Measurements from ENCODE around the gene POLE3. TPM values are rescaled to one million over a fixed set of nuclear protein-coding genes. Genes with fewer than 3 reads are reported as not detected.
A peak's percentile ranks its signal among the peaks of the same experiment; 100 is the strongest.
"Not testable (repeated sequence)": the region's sequence is repeated elsewhere in the genome, so short reads cannot be mapped to it uniquely, and the experiment has no call there.

The POLE3 gene
- total RNA-seq, 2 donors from 2014 or later = 21.9 to 22.9 TPM

- intact Hi-C loops (cut with DNase I) = no loop called here
- DNase-seq (no peak), ATAC-seq (no peak)
Measured at GRCh38 chr9:113381909-113382411, 28.5 kb downstream of the POLE3 start.

- ATAC-seq; DNase-seq; intact Hi-C loops (cut with DNase I): not testable (repeated sequence)
Measured at GRCh38 chr9:113381441-113381840, 29.0 kb downstream of the POLE3 start.

DNA sequence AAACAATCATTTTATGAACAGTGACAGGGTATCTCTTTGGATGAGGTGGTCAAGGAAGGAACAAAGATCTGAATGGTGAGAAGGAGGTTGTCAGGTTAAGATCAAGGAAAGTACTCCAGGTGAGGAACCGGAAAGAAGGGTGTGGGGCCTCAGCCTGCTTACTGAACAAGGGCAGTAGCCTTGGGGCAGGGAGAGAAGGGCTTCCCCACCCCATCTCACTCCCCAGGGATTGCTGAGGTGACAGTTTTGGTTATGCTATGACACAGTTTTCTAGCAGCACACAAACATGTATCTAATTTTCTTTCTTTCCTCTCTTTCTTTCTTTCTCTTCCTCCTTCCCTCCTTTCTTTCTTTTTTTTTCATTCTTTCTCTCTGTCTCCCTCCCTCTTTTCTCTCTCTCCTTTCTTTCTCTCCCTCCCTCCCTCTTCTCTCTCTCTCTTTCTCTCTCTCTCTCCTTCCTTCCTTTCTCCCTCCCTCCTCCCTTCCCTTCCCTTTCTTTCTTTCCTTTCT lies 29.6 kb downstream of the POLE3 start:
- intact Hi-C loops (cut with DNase I) = no loop called here
- DNase-seq (no peak), ATAC-seq (no peak)

- ATAC-seq; DNase-seq; intact Hi-C loops (cut with DNase I): not testable (repeated sequence)
Measured at GRCh38 chr9:113379829-113380210, 30.7 kb downstream of the POLE3 start.

DNA sequence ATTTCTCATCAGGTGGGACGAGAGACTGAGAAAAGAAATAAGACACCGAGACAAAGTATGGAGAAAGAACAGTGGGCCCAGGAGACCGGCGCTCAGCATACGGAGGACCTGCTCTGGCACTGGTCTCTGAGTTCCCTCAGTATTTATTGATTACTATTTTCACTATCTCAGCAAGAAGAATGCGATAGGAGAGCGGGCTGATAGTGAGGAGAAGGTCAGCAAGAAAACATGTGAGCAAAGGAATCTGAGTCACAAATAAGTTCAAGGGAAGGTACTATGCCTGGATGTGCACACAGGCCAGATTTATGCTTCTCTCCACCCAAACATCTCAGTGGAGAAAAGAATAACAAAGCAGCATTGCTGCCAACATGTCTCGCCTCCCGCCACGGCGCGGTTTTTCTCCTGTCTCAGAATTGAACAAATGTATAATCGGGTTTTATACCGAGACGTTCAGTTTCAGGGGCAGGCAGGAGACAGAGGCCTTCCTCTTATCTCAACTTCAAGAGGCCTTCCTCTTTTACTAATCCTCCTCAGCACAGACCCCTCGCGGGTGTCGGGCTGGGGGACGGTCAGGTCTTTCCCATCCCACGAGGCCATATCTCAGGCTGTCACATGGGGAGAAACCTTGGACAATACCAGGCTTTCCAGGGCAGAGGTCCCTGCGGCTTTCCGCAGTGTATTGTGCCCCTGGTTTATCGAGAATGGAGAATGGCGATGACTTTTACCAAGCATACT lies 31.2 kb downstream of the POLE3 start:
- intact Hi-C loops (cut with DNase I); DNase-seq: not testable (repeated sequence)

GRCh38 chr9:113376634-113377567 lies 33.6 kb downstream of the POLE3 start, which contains the start of gene HDHD3:
Gene HDHD3 (minus strand): TSS chr9:113376986. CDS start chr9:113374354, 2,632 bp downstream.
- intact Hi-C loops (cut with DNase I) = no loop called here
- ATAC-seq (peak; percentile 97 to 98), DNase-seq (peak; percentile 85)

More for the DNA sequence above, 31.2 kb downstream of the POLE3 start:
- not testable (repeated sequence) for ATAC-seq

DNA sequence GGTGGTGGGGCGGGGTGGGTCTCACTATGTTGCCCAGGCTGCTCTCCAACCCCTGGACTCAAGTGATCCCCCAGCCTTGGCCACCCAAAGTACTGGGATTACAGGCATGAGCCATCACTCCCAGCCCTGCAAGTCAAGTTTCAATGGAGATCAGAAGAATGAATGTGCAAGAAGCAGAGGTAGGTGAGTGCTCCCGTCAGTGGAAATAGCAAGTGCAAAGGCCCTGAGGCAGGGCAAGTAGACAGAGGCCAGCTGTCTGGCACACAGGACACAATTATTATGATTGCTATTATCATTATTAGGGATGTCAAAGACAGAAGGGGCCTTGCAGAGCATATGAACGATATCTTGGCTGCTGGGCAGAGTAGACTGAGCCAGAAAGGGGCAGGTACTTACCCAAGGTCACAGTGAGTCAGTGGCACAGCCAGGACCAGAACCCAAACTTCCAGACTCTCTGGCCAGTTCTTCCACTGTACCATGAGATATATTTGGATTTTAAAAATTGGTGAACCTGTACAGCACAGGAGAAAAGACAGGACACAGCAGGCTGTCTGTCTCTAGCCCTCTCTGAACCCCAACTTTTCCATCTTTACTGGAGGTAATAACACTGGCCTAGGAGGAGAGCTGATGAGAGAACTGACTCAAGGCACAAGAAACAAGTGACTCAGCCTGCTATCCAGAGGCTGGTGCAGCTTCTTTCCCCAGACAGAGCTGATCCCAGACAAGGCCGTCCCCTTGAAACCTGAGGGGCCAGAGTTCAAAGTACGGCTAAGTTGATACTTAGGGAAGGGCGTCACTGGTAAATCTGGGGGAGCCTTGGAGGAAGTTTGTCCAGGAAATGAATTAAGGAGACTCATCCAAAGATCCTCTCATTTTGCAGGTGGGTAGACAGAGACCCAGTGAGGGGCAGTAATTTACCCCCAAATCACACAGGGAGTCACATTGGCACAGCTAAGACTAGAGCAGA lies 35.1 kb downstream of the POLE3 start:
- ATAC-seq (no peak), DNase-seq (no peak)
- intact Hi-C loops (cut with DNase I) = no loop called here

GRCh38 chr9:113373676-113374392 lies 36.6 kb downstream of the POLE3 start:
- no peak for ATAC-seq
- intact Hi-C loops (cut with DNase I) = no loop called here
- no peak for DNase-seq

DNA sequence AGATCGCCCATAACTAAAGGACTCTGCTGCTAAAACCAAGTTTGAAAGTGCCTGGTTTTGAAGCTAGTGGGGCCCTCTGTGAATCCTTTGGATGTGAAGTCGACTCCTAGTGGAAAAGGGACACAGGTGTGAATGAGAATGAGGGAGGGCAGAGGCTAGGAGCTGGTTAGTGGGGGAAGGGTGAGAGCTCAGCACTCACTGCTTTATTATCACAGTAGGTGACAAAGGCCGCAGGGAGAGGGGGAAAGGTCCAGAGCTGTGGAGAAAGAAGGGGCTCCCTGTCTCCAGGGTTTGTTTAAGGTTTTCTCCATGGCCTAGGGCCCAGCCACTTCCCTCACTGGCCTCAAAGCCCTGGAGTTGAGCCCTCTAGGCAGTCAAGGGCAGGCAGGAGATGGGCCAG lies 37.2 kb downstream of the POLE3 start:
- no peak for ATAC-seq
- intact Hi-C loops (cut with DNase I) = no loop called here
- no peak for DNase-seq

GRCh38 chr9:113372059-113372458 lies 38.4 kb downstream of the POLE3 start:
- ATAC-seq = no peak
- intact Hi-C loops (cut with DNase I) = no loop called here
- no peak for DNase-seq

GRCh38 chr9:113370806-113371325 lies 39.6 kb downstream of the POLE3 start:
- no peak for ATAC-seq
- intact Hi-C loops (cut with DNase I) = no loop called here
- no peak for DNase-seq

- intact Hi-C loops (cut with DNase I) = no loop called here
- DNase-seq (no peak), ATAC-seq (no peak)
Measured at GRCh38 chr9:113369855-113370140, 40.7 kb downstream of the POLE3 start.

DNA sequence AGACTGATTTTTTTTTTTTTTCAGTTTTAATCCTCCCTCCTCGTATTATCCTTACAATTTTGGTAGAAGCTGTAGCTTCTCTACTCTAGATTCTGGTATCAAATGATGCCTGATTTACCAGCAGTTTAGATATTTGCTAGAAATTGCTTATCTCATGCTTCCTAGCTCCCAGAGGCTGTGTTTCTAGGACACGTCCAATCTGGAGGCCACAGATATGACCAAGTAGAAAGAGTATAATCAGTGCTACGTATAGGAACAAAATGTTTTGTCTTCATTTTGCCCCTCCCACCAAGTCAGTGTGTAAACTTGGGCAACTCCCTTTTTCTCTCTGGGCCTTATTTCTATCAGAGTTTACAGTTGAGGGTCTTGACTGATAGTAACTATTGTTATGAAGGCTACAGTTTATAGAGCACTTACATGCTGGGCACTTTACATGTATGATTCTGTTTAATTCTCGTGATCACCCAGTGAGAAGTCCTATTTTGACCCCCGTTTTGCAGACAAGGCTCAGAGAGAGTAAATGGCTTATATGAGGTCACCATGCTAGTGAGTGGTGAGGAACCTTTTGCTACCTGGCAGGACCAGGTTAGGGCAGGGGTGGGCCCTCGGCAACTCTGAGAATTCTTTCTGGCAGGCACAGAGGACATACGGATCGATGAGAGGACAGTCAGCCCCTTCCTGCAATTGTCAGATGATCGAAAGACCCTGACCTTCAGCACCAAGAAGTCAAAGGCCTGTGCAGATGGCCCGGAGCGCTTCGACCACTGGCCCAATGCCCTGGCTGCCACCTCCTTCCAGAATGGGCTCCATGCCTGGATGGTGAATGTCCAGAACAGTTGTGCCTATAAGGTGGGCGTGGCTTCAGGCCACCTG lies 41.3 kb downstream of the POLE3 start:
- no peak for DNase-seq
- intact Hi-C loops (cut with DNase I) = no loop called here
- ATAC-seq = peak; percentile 51 to 59

DNA sequence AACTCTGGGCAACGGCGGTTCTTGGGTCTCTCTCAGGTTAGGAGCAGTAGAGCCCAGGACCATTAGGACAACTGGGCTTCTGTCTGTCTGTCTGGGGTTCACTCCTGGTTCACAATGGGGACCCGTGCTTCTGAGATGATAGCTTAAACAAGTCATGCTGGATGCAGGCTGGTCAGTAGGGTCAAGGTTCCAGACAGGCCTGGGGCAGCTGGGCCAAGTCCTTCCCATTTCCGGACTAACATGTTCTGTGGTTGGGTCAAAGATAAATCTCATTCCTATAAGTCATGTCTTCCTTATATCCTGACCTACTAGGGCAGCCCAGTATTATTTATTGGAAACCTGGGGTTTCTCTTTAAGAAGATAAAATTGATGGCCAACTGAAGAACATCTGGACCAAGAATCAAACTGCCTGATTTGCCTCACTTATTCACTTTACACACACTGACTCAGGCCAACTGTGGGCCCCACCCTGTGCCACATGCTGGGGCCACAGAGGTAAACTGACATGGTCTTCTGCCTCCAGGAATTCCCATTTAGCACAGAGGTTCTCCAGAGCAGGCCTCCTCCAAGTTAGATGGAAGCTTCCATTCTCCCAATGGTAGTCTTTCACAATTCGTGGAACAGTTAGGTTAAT lies 42.0 kb downstream of the POLE3 start:
- intact Hi-C loops (cut with DNase I) = no loop called here
- DNase-seq (no peak), ATAC-seq (no peak)

GRCh38 chr9:113365652-113366051 lies 44.8 kb downstream of the POLE3 start:
- intact Hi-C loops (cut with DNase I); ATAC-seq; DNase-seq: not testable (repeated sequence)

- no peak for DNase-seq
- intact Hi-C loops (cut with DNase I) = no loop called here
- ATAC-seq = no peak
Measured at GRCh38 chr9:113364951-113365350, 45.5 kb downstream of the POLE3 start.

GRCh38 chr9:113363336-113363735 lies 47.1 kb downstream of the POLE3 start:
- DNase-seq (no peak), ATAC-seq (no peak)
- intact Hi-C loops (cut with DNase I) = no loop called here

All from left cardiac atrium (tissue), 4 donors.